ENCODE results near the gene PDCD1. TPM values are rescaled to one million over a fixed set of nuclear protein-coding genes. Genes with fewer than 3 reads are reported as not detected.

The PDCD1 gene
- total and polyA plus RNA-seq, 2 of the 8 experiments (the other 6 are each of a cell fraction or from before 2014, with no cell fraction given): 0.48 to 1.1 TPM

DNA sequence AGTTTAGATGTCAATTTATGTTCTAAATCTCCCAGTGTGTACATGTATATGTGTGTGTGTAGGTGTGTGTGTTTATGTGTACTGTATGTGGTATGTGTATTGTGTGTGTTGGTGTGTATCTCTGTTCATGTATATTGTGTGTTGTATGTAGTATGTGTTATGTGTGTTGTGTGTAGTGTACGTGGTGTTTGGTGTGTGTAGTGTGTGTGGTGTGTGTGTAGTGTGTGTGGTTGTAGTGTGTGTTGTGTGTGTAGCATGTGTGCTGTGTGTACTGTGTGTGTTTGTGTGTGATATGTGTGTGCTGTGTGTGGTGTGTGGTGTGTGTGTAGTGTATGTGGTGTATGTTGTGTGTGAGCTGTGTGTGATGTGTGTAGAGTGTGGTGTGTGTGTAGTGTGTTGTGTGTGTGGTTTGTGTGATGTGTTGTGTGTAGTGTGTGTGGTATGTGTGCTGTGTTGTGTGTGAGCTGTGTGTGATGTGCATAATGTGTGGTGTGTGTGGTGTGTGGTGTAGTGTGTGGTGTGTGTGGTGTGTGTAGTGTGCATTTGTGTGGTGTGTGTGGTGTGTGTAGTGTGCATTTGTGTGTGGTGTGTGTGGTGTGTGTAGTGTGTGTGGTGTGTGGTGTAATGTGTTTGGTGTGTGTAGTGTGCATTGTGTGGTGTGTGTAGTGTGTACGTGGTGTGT lies 5.6 kb upstream of the PDCD1 start (continued):
- TF ChIP-seq, protein P1, sequence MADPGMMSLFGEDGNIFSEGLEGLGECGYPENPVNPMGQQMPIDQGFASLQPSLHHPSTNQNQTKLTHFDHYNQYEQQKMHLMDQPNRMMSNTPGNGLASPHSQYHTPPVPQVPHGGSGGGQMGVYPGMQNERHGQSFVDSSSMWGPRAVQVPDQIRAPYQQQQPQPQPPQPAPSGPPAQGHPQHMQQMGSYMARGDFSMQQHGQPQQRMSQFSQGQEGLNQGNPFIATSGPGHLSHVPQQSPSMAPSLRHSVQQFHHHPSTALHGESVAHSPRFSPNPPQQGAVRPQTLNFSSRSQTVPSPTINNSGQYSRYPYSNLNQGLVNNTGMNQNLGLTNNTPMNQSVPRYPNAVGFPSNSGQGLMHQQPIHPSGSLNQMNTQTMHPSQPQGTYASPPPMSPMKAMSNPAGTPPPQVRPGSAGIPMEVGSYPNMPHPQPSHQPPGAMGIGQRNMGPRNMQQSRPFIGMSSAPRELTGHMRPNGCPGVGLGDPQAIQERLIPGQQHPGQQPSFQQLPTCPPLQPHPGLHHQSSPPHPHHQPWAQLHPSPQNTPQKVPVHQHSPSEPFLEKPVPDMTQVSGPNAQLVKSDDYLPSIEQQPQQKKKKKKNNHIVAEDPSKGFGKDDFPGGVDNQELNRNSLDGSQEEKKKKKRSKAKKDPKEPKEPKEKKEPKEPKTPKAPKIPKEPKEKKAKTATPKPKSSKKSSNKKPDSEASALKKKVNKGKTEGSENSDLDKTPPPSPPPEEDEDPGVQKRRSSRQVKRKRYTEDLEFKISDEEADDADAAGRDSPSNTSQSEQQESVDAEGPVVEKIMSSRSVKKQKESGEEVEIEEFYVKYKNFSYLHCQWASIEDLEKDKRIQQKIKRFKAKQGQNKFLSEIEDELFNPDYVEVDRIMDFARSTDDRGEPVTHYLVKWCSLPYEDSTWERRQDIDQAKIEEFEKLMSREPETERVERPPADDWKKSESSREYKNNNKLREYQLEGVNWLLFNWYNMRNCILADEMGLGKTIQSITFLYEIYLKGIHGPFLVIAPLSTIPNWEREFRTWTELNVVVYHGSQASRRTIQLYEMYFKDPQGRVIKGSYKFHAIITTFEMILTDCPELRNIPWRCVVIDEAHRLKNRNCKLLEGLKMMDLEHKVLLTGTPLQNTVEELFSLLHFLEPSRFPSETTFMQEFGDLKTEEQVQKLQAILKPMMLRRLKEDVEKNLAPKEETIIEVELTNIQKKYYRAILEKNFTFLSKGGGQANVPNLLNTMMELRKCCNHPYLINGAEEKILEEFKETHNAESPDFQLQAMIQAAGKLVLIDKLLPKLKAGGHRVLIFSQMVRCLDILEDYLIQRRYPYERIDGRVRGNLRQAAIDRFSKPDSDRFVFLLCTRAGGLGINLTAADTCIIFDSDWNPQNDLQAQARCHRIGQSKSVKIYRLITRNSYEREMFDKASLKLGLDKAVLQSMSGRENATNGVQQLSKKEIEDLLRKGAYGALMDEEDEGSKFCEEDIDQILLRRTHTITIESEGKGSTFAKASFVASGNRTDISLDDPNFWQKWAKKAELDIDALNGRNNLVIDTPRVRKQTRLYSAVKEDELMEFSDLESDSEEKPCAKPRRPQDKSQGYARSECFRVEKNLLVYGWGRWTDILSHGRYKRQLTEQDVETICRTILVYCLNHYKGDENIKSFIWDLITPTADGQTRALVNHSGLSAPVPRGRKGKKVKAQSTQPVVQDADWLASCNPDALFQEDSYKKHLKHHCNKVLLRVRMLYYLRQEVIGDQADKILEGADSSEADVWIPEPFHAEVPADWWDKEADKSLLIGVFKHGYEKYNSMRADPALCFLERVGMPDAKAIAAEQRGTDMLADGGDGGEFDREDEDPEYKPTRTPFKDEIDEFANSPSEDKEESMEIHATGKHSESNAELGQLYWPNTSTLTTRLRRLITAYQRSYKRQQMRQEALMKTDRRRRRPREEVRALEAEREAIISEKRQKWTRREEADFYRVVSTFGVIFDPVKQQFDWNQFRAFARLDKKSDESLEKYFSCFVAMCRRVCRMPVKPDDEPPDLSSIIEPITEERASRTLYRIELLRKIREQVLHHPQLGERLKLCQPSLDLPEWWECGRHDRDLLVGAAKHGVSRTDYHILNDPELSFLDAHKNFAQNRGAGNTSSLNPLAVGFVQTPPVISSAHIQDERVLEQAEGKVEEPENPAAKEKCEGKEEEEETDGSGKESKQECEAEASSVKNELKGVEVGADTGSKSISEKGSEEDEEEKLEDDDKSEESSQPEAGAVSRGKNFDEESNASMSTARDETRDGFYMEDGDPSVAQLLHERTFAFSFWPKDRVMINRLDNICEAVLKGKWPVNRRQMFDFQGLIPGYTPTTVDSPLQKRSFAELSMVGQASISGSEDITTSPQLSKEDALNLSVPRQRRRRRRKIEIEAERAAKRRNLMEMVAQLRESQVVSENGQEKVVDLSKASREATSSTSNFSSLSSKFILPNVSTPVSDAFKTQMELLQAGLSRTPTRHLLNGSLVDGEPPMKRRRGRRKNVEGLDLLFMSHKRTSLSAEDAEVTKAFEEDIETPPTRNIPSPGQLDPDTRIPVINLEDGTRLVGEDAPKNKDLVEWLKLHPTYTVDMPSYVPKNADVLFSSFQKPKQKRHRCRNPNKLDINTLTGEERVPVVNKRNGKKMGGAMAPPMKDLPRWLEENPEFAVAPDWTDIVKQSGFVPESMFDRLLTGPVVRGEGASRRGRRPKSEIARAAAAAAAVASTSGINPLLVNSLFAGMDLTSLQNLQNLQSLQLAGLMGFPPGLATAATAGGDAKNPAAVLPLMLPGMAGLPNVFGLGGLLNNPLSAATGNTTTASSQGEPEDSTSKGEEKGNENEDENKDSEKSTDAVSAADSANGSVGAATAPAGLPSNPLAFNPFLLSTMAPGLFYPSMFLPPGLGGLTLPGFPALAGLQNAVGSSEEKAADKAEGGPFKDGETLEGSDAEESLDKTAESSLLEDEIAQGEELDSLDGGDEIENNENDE (IDR thresholded peaks at IDR 0.05; ENCODE audit: insufficient replicate concordance, low read length): no peak
- TF ChIP-seq CHD2 (IDR thresholded peaks at IDR 0.05; ENCODE audit: low read length): no peak
- no peak for TF ChIP-seq CHD1 (IDR thresholded peaks at IDR 0.05; ENCODE audit: low read depth, low read length)
- no peak for TF ChIP-seq CTBP2 (IDR thresholded peaks at IDR 0.05; ENCODE audit: borderline replicate concordance, insufficient read depth, insufficient read length, low read length)
- no peak for TF ChIP-seq FOSL1 (IDR thresholded peaks at IDR 0.05; ENCODE audit: insufficient read depth, low read depth, low read length)
- no peak for TF ChIP-seq KDM4A (IDR thresholded peaks at IDR 0.05; ENCODE audit: low read depth, low read length, severe bottlenecking)
- TF ChIP-seq SP4 (IDR thresholded peaks at IDR 0.05; ENCODE audit: low read length): no peak
- TF ChIP-seq RAD21 (IDR thresholded peaks at IDR 0.05 in 1 of 2, conservative IDR thresholded peaks at IDR 0.05 in 1 of 2; ENCODE audit: low read depth in 2 of 2, low read length in 2 of 2): no peak

Data from H1 (cell line).